ENCODE measurements around the gene DGKQ. TPM values are rescaled to one million over a fixed set of nuclear protein-coding genes. Genes with fewer than 3 reads are reported as not detected.

The DGKQ gene
- total RNA-seq, 4 donors from 2014 or later: 4.8 to 10.2 (median 8.1) TPM

DNA sequence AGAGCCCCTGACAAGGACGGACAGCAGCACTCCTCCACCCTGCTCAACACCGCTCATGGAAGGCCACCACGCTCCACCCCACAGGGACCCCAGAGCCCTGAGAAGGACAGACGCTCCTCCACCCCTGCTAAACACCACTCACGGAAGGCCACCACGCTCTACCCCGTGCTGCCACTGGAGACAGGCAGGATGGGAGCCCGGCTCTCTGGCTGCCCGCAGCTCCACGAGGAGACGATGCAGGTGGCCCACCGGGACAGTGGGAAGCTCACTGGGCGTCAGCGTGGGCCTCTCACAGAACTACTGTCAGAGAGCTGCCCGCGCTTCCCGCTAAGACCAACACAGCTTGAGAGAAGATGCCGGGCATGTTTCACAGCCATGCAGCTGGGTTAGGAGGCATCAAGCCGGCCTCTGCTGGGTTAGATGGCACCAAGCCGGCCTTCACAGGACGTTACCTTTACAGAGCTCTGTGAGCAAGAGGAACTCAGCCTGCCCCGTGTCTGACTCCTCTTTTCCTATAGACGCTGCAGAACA lies 62.1 kb downstream of the DGKQ start:
- DNase-seq (ENCODE audit: low spot score) (no peak), ATAC-seq (ENCODE audit: low FRiP score) (no peak)
- no peak for TF ChIP-seq CTCF (IDR thresholded peaks at IDR 0.05)

DNA sequence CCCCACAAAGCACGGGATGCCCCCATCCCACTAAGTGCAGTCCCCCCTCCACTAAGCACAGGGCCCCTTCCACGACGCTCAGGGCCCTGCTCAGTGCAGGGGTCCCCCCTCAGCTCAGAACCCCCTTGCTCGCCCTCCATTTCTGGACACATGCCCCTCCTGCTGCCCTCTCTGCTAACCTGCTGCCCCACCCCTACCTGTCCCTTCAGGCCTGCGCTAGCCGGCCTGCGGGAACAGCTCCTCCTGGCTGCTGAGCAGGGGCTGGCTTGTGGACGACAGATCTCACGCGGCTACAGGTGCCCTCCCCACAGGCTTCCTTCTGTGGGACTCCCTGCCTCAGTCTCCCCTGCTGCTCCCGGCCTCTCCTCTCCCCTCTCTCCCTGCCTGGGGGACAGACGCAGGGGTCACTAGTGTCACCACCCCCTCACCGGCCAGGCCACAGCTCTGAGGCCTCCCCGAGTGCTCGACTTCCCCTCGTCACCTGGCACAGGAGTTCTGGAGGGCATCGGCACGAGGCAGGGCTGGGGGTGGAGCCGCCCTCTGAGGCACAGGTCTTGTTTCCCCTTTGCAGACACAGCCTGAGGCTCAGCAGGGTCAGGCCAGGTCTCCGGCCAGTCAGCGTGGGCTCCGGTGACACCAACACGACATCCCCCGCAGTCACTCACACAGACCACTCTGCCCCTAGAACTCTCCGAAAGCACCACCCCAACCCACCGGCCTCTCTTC lies 62.8 kb downstream of the DGKQ start:
- no peak for TF ChIP-seq CTCF (IDR thresholded peaks at IDR 0.05)

GRCh38 chr4:909821-910220 lies 63.5 kb downstream of the DGKQ start:
- TF ChIP-seq CTCF (IDR thresholded peaks at IDR 0.05): no peak
- no peak for DNase-seq (ENCODE audit: low spot score)
- no peak for ATAC-seq (ENCODE audit: low FRiP score)

More for the DNA sequence above, 62.8 kb downstream of the DGKQ start:
- DNase-seq (ENCODE audit: low spot score) (no peak), ATAC-seq (ENCODE audit: low FRiP score) (no peak)

GRCh38 chr4:909131-909571 lies 64.2 kb downstream of the DGKQ start:
- DNase-seq (ENCODE audit: low spot score) (no peak), ATAC-seq (ENCODE audit: low FRiP score) (no peak)
- no peak for TF ChIP-seq CTCF (IDR thresholded peaks at IDR 0.05)

Other genes with a start within 250 kb of the DGKQ start
- gene CPLX1, start 147.4 kb downstream of the DGKQ start, total RNA-seq: 1 to 10 TPM in 3 of 4 donors, not detected in 1; 1.1 to 2.0 (median 1.9) TPM
- gene GAK, start 41.3 kb downstream of the DGKQ start, total RNA-seq: 100 to 1,000 TPM in 2 of 4 donors, 10 to 100 TPM in 2; 62.3 to 126 (median 85.4) TPM
- gene TMEM175, start 41.1 kb downstream of the DGKQ start, total RNA-seq: 10 to 100 TPM; 21.9 to 35.3 (median 23.1) TPM
- gene IDUA, start 13.5 kb upstream of the DGKQ start, total RNA-seq: 10 to 100 TPM; 15.5 to 32.2 (median 16.9) TPM
- gene SLC26A1, start 19.8 kb upstream of the DGKQ start, total RNA-seq: under 1 TPM in 2 of 4 donors, not detected in 2; 0.09 to 0.12 TPM
- gene FGFRL1, start 38.1 kb upstream of the DGKQ start, total RNA-seq: 10 to 100 TPM; 25.1 to 91.7 (median 68.8) TPM
- 1 to 10 TPM; 3.4 to 9.3 (median 6.6) TPM for gene RNF212, start 140.0 kb upstream of the DGKQ start, total RNA-seq
- gene SPON2, start 199.0 kb upstream of the DGKQ start, total RNA-seq: 10 to 100 TPM; 14.2 to 99.5 (median 30.1) TPM

Measured in omental fat pad (tissue), 4 donors.